Measurements from ENCODE around the gene TFEB.
"Not testable (repeated sequence)": the region's sequence is repeated elsewhere in the genome, so short reads cannot be mapped to it uniquely, and the experiment has no call there.

Gene TFEB

DNA sequence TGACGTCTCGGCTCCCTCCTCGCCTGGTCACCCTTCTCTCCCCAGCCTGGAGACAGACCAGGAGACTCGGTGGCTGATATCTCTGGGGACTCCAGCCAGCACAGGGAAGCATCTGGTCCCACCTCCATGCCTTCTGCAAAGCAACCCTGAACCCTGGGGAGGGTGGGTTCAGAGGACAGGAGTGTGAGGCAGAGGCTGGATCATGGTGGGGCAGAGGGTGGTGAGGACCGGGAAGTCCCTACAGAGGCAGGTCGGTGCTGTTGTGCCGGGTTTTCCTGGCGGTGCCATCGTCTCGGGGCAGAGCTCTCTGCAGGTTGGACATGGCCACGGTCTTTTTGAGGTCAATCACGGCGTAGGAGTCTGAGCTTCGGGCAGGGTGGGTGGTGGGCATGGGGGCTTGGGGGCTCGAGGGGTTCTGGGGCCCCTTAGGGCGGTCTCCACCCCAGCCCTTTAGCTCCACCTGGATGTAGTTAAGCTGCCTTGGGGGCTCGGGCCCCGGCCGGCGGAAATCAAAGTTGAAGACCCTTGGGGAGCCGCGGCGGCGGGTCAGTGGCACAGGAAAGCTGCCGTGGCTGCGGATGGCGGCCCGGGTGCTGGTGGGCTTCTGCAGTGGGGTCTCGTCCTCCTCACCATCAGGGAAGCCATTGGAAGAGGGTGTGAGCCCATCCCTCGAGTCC lies 35.1 kb upstream of the TFEB start:
- TF ChIP-seq, protein P1, sequence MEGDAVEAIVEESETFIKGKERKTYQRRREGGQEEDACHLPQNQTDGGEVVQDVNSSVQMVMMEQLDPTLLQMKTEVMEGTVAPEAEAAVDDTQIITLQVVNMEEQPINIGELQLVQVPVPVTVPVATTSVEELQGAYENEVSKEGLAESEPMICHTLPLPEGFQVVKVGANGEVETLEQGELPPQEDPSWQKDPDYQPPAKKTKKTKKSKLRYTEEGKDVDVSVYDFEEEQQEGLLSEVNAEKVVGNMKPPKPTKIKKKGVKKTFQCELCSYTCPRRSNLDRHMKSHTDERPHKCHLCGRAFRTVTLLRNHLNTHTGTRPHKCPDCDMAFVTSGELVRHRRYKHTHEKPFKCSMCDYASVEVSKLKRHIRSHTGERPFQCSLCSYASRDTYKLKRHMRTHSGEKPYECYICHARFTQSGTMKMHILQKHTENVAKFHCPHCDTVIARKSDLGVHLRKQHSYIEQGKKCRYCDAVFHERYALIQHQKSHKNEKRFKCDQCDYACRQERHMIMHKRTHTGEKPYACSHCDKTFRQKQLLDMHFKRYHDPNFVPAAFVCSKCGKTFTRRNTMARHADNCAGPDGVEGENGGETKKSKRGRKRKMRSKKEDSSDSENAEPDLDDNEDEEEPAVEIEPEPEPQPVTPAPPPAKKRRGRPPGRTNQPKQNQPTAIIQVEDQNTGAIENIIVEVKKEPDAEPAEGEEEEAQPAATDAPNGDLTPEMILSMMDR (IDR thresholded peaks at IDR 0.05; ENCODE audit: borderline replicate concordance, insufficient read depth, low read depth, low read length) = no peak
- H3K4me3 ChIP-seq (ENCODE audit: low read depth, low read length) = no peak overlapping the region

- no peak overlapping the region for H3K4me3 ChIP-seq (ENCODE audit: low read depth, low read length)
- TF ChIP-seq, protein P1 (IDR thresholded peaks at IDR 0.05; ENCODE audit: borderline replicate concordance, insufficient read depth, low read depth, low read length) = no peak
These were observed 34.0 kb upstream of the TFEB start for GRCh38 chr6:41769376-41769775.

DNA sequence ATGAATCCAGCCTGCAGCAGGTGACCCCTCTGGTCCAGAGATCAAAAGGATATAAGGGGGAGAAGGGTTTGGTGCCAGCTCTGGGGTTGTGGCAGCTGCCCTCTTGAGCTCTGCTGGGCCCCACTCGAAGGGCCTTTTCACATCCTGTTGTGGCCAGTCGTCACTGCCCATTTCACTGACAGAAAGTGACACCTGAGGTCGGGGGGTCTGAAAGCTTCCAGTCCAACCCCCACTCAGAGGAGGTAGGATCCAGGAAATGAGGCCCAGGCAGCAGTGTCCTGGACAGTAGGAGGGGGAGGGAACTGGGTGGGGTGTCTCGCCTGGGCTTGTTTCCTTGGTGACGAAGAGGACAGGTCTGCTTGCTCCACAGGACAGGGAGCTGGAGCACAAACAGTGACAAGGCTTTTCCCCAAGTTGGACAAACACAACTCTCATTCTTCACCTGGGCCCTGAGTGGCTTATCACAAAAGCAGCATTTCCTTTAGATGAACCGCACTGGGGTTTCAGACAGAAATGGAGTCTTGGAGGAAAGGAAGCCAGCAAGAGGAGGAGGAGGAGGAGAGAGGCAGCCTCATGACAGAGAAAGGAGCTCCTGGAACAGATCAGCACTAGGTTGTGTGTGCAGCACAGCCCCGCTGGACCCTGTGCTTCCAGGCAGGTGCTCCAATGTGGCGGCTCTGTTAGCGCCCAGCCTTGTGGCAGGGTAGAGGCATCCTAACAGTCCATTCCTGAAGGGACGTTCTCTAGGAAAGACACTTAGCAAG lies 33.3 kb upstream of the TFEB start:
- no peak overlapping the region for H3K4me3 ChIP-seq (ENCODE audit: low read depth, low read length)
- TF ChIP-seq, protein P1 (IDR thresholded peaks at IDR 0.05; ENCODE audit: borderline replicate concordance, insufficient read depth, low read depth, low read length) = no peak

DNA sequence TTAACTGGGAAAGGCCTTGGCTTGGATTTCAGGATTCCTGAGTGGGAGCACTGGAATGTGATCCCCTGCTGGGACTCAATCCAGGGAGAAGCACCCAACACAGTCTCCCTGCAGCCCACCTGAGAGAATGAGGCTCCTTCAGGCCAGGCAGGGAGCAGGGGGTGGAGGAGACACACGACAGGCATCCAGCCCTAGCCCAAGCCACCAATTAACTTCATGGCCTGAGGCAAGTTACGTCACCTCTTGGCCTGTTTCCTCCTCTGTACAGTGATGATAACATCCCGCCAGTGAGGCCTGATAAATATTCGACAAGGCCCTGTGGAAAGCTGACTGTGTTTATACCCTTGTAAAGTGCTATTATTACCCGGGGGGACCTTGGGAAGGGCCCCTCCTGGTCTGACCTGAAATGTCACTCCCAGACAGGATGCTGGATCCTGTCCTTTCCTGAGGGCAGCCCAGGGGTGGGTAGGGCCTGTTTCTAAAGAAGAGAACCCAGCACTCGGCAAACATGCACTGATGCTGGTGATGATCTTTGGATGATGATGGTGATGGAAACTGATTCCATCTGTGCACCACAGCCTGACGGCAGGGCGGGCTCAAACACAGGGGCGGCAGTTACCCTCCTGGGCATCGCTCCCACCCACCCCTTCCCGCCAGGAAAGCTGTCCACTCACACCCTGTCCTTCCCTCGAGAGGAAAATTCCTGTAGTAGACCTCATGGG lies 31.9 kb upstream of the TFEB start:
- TF ChIP-seq, protein P1 (IDR thresholded peaks at IDR 0.05; ENCODE audit: borderline replicate concordance, insufficient read depth, low read depth, low read length) = no peak
- no peak overlapping the region for H3K4me3 ChIP-seq (ENCODE audit: low read depth, low read length)

DNA sequence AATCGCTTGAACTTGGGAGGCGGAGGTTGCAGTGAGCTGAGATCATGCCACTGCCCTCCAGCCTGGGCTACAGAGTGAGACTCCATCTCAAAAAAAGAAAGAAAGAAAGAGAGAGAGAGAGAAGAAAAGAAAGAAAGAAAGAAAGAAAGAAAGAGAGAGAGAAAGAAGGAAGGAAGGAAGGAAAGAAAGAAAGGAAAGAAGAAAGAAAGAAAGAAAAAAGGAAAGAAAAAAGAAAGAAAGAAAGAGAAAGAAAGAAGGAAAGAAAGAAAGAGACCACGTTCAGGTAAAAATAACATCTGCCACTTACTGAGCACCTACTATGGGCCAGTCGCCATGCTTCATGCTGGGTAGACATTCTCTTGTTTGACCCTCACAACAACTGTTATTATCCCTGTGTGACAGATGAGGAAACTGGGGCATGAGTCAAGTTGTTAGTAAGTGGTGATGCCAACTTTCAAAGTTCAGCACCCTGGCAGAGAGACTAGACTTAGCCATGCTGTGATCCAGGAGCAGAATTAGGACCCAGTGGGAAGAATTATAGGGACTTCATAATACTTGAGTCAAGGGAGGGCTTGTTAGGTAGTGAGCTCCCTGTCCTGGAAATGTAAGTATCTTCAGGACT lies 30.7 kb upstream of the TFEB start:
- not testable (repeated sequence) for H3K4me3 ChIP-seq (ENCODE audit: low read depth, low read length)

DNA sequence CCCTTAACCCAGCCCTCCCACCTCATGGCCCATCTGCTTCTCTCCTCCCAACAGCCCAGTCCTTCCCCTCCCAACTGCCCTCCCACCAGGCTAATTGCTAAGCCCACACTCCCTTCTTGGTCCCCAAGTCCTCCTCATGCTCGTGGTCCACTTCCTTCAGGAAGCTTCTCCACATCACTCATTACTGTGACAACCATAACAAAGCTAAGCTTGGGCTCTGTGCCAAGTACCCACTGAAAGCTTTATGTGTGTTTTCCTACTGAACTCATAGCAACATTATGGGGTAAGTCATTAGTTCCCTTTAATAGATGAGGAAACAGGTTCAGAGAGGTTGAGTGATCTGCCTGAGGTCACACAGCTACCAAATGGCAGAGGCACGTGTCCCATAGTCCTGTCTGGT lies 28.1 kb upstream of the TFEB start:
- TF ChIP-seq, protein P1 (IDR thresholded peaks at IDR 0.05; ENCODE audit: borderline replicate concordance, insufficient read depth, low read depth, low read length) = no peak
- no peak overlapping the region for H3K4me3 ChIP-seq (ENCODE audit: low read depth, low read length)

- H3K4me3 ChIP-seq (ENCODE audit: low read depth, low read length) = no peak overlapping the region
- TF ChIP-seq, protein P1 (IDR thresholded peaks at IDR 0.05; ENCODE audit: borderline replicate concordance, insufficient read depth, low read depth, low read length) = no peak
These were observed 24.6 kb upstream of the TFEB start for GRCh38 chr6:41759905-41760579.

Measured in GM12875 (cell line).